Eye (tissue), 1 donor: ENCODE measurements around the gene SYT15.
"Not testable (repeated sequence)": the region's sequence is repeated elsewhere in the genome, so short reads cannot be mapped to it uniquely, and the experiment has no call there.

ENCODE experiments used
- DNase-seq: peaks from one replicate; pipeline ENCODE4 v3.0.0-alpha.2; 2015

Gene SYT15

DNA sequence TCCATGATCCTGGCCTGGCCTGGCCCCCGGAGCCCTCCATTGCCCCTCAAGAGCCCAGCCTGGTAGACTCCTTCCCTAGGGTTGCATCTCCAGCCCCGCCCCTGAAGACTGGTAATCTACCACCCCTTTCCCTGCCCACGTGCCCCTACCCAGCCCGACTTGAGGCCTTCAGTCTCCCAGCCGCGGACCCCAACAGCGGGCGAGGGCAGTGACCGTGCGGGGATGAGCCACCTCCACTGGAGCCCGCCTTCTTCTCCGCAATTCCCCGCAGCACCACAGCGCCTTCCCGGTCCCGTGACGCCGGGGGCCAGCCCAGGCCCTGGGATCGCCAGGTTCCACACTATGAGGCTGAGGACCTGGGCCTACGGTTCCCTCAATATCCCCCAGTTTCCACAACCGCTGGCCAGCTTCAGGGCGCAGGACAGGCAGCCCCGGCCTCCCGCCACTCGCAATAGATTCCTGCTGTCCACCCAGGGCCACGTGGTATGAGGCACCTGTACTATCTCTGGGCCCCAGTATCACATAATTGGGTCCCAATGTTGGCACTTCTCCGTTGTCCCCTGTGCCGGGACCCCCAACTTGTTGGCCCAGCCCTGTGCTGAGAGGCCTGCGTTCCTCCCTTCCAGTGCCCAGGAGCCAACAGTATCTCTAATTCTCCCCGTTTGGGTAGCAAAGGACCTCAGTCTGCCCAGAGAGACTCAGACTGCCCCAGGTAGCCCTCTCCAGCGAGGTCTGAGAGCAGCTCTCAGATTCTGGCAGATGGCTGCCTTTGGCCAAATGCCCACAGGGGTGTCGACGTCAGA lies 21.4 kb upstream of the SYT15 start:
- DNase-seq: no peak

DNA sequence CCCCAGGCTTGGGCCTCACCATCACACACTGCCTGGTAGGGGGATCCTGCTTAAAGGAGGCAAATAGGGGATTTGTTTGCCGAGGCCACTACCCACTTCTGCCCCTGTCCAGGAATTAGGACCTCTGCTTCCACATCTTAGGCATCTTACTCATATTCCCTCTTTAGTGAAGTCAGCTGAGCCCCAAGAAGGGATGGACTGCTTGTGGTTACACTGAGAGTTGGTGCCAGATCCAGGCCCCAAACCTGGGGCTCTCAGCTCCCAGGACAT lies 20.9 kb upstream of the SYT15 start:
- DNase-seq: no peak

DNA sequence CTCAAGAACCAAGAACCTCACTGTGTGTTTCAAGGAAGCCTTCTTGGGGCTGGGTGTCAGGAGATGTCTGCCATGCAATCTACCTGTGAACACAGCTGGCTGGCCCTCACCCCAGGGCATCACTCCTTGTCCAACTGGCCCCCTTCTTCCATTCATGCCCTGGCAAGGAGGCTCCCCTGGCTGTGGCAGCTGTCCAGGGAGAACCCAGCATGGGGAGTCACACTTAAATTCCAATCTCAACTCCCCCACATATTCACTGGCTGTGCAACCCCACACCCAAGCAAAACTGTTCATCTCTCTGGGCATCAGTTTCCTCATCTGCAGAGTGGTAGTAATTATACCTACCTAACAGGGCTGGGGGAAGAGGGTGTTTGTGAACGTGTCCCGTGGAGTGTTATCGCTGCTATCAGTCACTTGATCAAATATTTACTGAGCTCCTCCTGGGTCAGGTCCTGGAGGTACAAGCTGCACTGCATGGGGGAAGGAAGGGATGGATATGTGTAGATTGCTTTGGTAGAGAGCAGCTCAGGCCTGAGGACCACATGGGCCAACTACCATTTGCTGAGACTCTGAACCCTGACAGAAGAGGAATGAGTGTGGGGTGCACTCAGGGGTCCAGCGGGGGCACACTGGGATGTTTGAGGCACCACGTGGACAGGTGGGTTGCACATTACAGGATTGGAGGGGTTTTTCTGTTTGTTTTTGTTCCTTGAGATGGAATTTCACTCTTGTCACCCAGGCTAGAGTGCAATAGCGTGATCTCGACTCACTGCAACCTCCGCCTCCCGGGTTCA lies 20.3 kb upstream of the SYT15 start:
- DNase-seq: no peak

DNA sequence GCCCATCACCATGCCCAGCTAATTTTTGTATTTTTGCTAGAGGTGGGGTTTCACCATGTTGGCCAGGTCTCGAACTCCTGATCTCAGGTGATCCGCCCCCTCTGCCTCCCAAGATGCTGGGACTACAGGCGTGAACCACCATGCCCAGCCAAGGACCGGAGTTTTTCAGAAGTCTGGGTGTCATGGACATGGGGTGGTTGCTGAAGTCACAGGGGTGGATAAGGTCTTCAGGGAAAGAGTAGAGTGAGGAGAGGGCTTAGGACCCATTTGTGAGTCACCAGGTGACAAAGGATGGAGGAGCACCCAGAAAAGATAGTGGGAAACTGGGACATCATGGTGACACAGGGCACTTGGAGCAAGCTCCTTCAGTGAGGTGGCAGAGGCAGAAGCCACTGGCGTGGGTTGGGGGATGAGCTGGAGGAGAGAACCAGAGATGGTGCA lies 19.7 kb upstream of the SYT15 start:
- DNase-seq: no peak

DNA sequence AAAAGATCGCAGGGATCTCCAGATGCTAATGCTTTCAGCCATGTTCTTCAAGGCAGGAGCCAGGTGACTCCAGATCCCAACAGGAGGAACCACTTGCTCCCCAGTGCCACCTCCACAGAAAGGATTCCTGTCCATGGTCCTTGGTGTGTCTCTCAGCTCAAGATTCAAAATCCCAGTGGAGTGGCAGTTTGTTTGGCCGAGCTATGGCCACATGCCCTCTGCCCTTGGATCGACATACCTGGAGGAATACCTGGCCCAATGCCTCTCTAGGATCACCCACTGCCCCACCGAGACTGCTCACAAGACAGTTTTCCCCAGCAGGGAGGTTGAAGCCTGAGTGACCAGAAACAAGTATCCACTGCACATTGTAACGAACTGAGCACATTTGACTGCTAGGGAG lies 18.5 kb upstream of the SYT15 start:
- no peak for DNase-seq

DNA sequence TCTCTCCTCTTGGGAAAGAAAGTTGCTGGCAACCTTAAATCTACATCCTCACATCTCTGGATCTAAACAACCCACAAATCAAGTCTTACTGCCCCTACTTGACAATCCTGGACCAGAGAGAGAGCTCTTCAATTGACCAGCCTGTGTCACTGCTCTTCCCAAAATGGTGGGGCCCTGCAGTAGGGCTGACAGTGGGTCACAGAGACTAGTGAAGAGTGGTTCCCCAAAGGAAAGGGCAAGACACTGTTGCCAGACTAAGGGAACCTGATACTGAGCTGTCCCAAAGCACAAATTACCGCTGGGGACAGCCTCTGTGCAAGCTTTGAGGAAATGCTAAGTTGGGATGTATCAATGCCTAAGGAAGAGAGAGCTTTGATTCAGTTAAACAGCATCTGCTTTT lies 18.0 kb upstream of the SYT15 start:
- no peak for DNase-seq

DNA sequence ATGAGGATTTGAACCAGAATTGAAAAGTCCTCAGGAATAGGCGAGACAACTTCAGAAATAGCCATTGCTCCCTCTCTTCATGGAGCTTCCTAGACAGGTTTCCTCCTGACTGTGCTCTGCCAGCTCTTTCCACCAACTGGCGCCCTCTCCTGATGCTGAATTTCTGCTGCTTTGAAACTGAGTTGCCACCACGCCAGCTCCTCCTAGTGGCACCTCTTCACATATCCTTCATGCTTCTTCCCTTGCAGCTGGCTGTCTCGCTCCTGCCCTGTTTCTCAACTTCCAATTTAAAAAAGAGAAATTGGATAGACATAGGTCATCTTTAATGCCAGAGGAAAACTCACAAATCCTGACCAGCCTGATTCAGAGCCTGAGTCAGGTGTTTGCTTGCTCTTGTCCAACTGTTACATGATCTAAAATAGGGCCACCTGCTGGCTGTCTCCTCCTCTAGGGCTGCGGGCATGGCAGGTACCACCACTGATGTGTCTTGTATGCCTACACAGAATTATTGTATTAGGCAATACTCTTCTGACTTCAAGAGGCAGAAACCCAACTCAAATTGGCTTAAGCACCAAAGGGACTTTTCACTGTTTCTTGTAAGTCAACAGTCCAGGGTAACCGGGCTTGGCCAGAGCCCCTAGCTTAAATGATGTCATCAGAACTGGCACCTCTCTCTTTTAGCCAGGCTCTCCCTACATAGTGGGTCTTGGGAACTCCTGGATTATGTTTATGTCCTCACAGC lies 13.2 kb upstream of the SYT15 start:
- peak; percentile 85 for DNase-seq

DNA sequence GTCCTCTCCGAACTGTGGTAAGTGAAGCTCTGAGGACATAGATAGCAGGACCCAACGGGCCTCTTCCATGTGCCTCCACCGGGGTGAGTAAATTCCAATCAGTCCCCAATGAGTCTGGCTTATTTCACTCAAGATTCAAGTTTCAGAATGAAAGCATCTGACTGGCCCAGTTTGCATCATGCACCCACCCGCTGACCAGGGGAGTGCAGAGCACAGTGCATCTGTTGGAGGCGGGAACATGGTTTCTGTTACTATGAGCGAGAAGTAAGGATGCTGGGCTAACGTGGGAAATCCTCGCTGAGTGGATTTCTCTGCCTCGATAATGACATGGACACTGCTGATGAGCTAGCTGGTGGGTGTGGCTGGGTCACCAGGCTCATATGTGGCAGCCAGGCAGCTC lies 11.8 kb upstream of the SYT15 start:
- DNase-seq: not testable (repeated sequence)

DNA sequence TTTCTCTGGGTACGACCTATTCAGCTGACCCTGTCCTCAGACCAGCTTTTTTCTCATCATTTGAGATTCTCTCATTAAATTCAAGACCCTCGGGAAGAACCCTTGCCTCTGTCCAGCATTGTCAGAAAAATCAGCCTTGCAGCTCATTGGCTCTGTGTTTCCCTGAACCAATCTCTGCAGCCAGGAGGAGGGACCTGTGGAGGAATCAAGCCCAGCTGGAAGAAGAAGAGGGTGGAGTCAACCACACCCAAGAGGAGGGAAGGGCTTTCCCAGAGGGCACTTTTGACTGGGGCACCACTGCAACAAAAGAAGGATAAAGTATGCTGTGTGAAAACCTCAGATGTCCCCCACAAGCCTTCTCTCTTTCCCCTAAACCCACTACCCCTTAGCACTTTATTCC lies 8.3 kb upstream of the SYT15 start:
- not testable (repeated sequence) for DNase-seq

DNA sequence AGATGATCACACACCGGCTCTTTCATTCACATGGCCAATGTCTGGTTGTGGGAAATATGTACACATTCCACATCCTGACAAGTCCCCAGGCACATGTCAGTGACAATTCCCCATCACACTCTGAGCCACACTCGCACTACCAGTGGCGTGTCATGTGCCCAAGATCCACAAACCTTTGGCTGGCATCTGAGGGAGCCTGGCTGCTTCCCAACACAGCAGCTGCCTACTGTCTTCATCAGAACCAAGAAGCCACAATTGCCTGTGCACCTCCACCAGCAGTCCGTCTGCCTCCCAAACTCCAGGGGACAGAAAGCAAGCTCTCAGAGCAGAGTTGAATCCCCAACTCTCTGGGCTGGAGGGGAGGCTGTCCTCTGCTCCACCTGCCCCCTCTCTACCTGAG lies 6.2 kb upstream of the SYT15 start:
- DNase-seq: not testable (repeated sequence)

DNA sequence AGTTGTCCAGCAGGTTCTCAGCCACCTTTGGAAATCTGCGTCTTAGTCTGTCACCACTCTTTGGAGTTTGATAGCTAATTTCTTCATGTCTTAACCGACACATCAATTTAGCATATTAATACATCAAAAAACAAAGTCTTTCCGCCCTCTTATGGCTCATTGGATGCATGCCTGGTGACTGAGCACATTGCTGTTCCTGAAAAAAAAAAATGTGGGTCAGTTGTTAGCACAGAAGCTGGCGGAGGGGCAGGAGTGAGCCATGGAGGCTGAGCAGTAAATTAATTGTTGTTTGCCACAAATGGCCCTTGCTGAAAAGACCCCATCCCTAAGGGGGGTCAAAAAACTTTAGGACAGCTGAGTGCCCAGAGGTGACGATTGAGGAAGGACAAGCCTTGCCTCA lies 5.6 kb upstream of the SYT15 start:
- DNase-seq: peak; percentile 32

DNA sequence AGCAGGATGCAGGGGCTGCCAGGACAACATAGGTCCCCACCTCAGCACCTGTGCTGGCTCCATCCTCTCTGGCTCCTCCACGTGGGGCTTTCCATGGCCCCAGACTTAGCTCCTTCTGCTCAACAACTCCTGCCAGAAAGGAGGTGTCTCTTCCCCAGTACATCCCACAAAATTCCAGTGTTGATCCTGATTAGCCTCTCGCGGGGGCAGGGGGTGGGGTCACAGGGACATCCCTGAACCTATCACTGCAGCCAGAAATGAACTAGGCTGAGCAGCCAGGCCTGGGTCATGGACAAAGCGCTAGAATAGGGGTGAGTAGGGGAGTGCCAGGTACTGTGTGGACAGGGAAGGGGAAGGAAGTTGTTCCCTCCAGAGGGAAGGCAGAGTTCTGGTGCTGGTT lies 5.0 kb upstream of the SYT15 start:
- peak; percentile 1 for DNase-seq

DNA sequence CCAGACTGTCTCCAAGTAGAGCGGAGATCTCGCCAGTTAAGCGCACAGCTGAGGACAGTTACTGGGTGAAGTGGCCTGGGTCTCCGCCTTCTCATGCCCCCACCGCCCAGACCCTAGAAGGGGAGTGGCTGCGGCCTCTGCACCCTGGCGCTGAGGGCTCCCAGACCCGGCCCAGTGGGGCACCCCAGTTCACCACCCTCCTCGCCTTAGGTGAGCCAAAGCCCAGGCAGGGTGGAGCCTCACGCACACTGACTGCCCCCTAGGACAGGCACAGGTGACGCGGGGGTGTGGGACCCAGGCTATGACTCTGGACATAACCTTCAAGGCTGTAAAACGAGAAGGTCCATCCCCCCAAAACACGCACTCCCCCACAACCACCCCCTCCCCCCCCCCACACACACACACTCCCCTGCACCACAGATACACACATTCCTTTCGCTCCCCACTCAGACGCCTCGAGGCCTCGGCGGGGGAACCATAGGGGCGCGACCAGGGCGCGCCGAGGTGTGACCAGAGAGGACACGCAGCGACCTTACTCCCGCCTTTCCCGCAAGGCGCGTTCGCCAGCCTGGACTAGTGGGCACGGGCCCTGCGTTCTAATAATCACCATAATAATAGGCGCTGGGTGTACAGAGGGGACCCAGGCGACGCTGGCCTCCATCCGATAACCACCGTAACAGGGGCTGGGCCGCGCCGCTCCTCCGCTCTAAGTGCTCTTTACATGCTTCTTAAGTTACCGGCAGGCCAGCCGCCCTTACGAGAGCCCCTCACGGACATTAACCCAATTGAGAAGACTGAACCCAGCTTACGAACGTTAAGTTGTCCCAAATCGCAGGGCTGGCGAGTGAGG lies 1.1 kb upstream of the SYT15 start:
- DNase-seq: not testable (repeated sequence)

DNA sequence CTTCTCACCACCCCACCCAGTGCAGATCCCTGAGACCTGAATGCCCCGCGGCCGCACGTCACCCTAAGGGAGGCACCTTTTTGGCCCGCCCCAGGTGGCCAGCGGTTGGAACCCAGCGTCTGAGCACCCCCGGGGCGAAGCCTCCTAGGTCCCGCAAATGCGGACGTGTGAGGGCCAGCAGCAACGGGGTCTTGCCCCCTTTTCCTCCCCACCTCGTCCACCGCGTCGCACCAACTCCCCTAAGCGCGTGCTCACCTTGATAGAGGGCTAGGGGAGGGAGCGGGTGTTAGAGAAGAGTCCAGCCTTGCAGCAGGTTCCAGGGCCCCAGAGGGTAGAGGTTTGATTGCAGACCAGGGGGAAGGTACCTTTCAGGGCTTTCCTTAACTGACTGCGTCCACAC lies 450 bp downstream of the SYT15 start:
- DNase-seq: not testable (repeated sequence)

DNA sequence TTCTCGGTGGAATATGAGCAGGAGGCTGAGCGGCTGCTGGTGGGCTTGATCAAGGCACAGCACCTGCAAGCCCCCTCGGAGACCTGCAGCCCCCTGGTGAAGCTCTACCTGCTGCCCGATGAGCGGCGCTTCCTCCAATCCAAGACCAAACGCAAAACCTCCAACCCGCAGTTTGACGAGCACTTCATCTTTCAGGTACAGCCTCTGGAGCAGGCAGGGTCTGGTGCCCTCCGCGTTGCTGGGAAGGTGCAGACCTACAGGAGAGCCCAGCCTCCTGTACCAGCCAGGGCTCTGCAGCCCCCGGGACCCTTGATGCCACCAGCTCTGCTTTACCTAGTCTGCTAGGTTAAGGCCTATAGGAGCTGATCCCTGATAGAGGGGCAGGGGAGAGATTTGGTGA lies 3.1 kb downstream of the SYT15 start:
- not testable (repeated sequence) for DNase-seq

DNA sequence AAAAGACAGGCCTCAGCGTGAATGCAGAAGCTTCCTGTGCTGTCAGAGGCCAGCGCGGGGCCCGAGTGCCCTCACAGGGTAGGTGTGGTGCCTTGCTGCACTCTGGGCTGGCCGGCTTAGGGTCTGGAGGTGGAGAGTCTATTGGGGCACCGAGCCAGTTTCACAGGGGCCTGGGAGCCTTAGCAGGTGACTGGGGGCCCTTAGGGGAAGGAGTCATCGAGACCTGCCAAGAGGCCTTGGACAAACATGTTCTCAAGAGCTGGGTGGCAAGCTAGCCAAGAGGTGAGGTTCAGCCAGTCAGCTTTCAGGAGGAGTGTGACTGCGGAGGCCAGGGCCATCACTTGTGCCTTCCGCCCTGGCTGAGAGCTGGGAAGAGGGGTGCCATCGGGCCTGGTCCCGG lies 3.6 kb downstream of the SYT15 start:
- DNase-seq: not testable (repeated sequence)

DNA sequence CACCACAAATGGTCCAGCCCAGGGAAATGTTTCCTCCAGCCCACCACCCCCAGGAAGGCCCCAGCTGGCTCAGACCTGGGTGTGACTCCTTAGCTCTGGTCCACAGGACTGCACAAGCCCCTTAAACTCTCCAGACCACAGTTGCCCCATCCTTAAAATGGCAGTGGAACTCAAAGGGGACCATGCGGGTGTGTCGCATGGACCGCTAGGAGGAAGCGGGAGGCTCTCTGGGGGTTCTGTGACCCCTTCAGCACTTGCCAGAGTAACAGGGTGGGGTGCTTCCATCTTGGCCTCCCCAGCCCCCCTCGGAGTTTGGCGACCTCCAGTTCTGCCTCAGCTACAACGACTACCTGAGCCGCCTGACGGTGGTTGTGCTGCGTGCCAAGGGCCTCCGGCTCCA lies 5.3 kb downstream of the SYT15 start:
- not testable (repeated sequence) for DNase-seq

DNA sequence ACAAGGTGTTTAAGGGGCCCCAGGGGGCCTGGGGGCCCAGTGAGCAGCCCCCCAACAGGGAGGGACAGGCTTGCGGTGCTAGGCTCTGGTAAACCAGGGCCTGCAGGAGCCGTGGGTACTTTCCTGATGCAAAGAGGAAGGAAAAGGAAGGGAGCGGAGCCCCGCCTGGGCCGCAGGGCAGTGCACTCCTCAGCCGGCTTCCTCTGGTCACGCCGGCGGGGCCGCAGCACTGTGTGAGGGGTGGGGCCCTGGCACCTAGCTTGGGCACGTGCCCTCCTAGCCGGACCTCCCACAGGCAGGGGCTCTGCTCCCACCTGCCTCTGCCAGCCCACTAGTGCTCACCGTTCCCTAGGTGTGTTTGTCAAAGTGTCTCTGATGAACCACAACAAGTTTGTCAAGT lies 6.3 kb downstream of the SYT15 start:
- DNase-seq: not testable (repeated sequence)

DNA sequence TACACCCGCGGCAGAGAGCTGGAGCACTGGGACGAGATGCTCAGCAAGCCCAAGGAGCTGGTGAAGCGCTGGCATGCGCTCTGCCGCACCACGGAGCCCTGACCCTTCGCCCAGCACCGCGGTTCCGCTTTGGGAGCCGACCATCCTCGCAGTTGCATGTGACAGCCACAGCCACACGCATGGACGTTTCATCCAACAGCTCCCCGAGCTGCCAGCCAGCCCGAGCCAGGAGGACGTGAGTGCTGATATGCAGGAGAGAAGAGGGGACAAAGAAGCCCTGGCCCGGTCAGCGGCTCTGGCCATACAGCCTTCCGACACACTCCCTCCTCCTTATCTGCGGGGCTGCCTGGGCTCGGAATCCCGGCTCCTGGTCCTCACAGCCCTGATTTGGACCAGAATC lies 8.6 kb downstream of the SYT15 start:
- DNase-seq: not testable (repeated sequence)

DNA sequence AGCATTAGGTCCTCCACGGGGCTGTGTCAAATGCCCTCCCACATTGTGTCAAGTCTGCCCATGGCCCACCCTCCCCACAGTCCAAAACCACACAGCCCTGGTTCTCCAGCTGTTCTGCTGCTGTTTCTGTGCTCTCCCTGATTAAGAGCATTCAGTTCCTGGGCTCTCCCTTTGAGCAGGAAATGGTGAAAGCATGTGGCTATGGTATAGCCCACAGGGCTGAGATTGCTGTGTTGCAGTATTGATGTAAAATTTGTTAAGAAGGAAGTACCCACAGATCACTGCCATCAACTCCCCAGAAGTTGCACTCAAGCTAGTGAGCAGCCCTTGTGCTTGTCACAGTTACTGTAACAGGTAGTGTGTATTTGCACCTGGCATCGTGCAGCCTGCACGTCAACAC lies 9.3 kb downstream of the SYT15 start:
- DNase-seq: not testable (repeated sequence)

DNA sequence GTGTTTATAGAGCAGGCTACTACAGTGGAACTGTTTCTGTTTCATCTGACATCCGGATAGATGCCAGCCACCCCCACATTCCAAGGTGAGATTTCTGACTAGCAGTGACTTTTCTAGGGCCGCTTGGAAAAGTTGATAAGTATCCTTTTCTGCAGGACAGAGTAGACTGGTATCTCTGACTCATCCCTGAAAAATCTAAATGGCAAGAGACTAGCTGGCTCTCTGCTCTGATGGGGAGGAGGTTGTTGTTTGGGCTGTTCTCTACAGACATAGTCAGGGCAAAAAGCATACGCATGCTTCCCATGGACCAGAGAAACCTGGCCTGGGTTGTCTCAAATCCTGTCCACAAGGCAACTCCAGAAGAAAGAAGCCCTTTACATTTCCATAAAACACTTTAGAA lies 10.7 kb downstream of the SYT15 start:
- not testable (repeated sequence) for DNase-seq

DNA sequence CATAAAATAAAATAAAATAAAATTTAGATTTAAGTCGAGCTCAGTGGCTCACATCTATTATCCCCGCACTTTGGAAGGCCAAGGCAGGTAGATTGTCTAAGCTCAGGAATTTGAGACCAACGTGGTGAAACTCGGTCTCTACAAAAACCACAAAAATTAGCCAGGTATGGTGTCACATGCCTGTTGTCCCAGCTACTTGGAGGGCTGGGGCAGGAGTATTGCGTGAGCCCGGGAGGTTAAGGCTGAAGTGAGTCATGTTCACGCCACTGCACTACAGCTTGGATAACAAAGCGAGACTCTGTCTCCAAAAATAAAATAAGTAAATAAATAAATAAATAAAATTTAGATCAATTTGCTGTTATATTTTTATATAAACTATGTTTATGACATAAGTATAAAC lies 12.1 kb downstream of the SYT15 start:
- not testable (repeated sequence) for DNase-seq

DNA sequence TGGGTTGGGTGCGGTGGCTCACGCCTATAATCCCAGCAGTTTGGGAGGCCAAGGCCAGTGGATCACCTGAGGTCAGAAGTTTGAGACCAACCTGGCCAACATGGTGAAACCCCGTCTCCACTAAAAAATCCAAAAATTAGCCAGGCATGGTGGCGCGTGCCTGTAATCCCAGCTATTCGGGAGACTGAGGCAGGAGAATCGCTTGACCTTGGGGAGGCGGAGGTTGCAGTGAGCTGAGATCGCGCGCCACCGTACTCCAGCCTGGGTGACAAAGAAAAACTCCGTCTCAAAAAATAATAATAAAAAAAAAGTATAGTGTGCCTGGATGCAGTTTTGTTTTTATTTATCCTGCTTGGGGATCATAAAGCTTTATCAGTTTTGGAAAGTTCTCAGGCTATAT lies 14.4 kb downstream of the SYT15 start:
- not testable (repeated sequence) for DNase-seq
